ENCODE results near the gene FICD.

- TF ChIP-seq POLR2AphosphoS5 (IDR thresholded peaks at IDR 0.05; ENCODE audit: low read depth, low read length) (no peak), POLR2A (IDR thresholded peaks at IDR 0.05; ENCODE audit: low read depth, low read length) (no peak), SPI1 (IDR thresholded peaks at IDR 0.05; ENCODE audit: low read depth, low read length) (no peak), TAF1 (IDR thresholded peaks at IDR 0.05; ENCODE audit: low read depth, low read length) (no peak), PAX5 (IDR thresholded peaks at IDR 0.05; ENCODE audit: insufficient read depth, low read length, severe bottlenecking) (no peak)
Observed at GRCh38 chr12:108551535-108551934, 36.5 kb downstream of the FICD start.
